WTC11 (cell line): ENCODE measurements around the gene MIX23. TPM values are rescaled to one million over a fixed set of nuclear protein-coding genes. Genes with fewer than 3 reads are reported as not detected.

Experiments used
- ATAC-seq: fragments of 200-7000 bp; cut with Tn5 transposase; 2 replicates; pipeline ENCODE4 v1.10.0; 2021; ENCODE audit warnings: mild to moderate bottlenecking, moderate library complexity
- CTCF ChIA-PET: fragments of 300-600 bp; sonication (Branson Sonifier 250); formaldehyde crosslinking; loops from one replicate; lab custom pipeline; 2021; ENCODE audit warnings: antibody characterized with exemption; lab: Charles Lee
- POLR2A ChIA-PET: fragments of 350-600 bp; sonication (Branson Sonifier 250); formaldehyde crosslinking; loops from one replicate; lab custom pipeline; 2021; ENCODE audit warnings: antibody characterized with exemption; lab: Charles Lee
- DNase-seq: peaks from one replicate; pipeline ENCODE4 v3.0.0; 2021; ENCODE audit warnings: low spot score
- H3K27ac Mint-ChIP-seq: 2 replicates; pipeline ENCODE4 v1.8.0; 2021; ENCODE audit warnings: mixed read lengths
- H3K27me3 Mint-ChIP-seq: 2 replicates; pipeline ENCODE4 v1.8.0; 2021; ENCODE audit warnings: low read depth, mild to moderate bottlenecking, moderate library complexity, mixed read lengths
- H3K36me3 Mint-ChIP-seq: 2 replicates; pipeline ENCODE4 v1.8.0; 2021; ENCODE audit warnings: mixed read lengths
- H3K4me1 Mint-ChIP-seq: 2 replicates; pipeline ENCODE4 v1.8.0; 2022; ENCODE audit warnings: mixed read lengths
- H3K4me3 Mint-ChIP-seq: 2 replicates; pipeline ENCODE4 v1.8.0; 2021; ENCODE audit warnings: mild to moderate bottlenecking, moderate library complexity, mixed read lengths
- H3K9me3 Mint-ChIP-seq: 2 replicates; pipeline ENCODE4 v1.8.0; 2021; ENCODE audit warnings: mixed read lengths
- ARID4B ChIP-seq: sonication (generic); formaldehyde crosslinking; IDR thresholded peaks from 2 replicates; pipeline ENCODE4 v1.8.0; 2023; ENCODE audit warnings: missing genetic modification reagents, mild to moderate bottlenecking, borderline replicate concordance
- CDX4 ChIP-seq: fragments of 250-450 bp; sonication (Bioruptor Pico); IDR thresholded peaks from 2 replicates; pipeline ENCODE4 v1.9.0; 2021; ENCODE audit warnings: moderate library complexity, mild to moderate bottlenecking, inconsistent platforms, borderline replicate concordance
- ESRRA ChIP-seq: sonication (generic); formaldehyde crosslinking; IDR thresholded peaks from 2 replicates; pipeline ENCODE4 v1.8.1; 2022; ENCODE audit warnings: mild to moderate bottlenecking, missing genetic modification reagents, borderline replicate concordance
- ETV6 ChIP-seq: sonication (generic); formaldehyde crosslinking; IDR thresholded peaks from 2 replicates; pipeline ENCODE4 v1.8.1; 2022; ENCODE audit warnings: mild to moderate bottlenecking, missing genetic modification reagents
- FOXK1 ChIP-seq: sonication (generic); formaldehyde crosslinking; IDR thresholded peaks from 2 replicates; pipeline ENCODE4 v1.8.0; 2022; ENCODE audit warnings: mild to moderate bottlenecking, moderate library complexity, missing genetic modification reagents
- FOXP4 ChIP-seq: sonication (generic); formaldehyde crosslinking; IDR thresholded peaks from 2 replicates; pipeline ENCODE4 v1.8.0; 2022; ENCODE audit warnings: mild to moderate bottlenecking, missing genetic modification reagents
- GABPB1 ChIP-seq: sonication (generic); formaldehyde crosslinking; IDR thresholded peaks from 2 replicates; pipeline ENCODE4 v1.8.1; 2023; ENCODE audit warnings: mild to moderate bottlenecking, missing genetic modification reagents
- HMGA2 ChIP-seq: fragments of 250-450 bp; sonication (Bioruptor Pico); IDR thresholded peaks from 2 replicates; pipeline ENCODE4 v1.4.0; 2021; ENCODE audit warnings: mild to moderate bottlenecking, moderate library complexity
- MAX ChIP-seq: sonication (generic); formaldehyde crosslinking; IDR thresholded peaks from 2 replicates; pipeline ENCODE4 v1.8.0; 2022; ENCODE audit warnings: mild to moderate bottlenecking, missing genetic modification reagents
- NFE2L1 ChIP-seq: sonication (generic); formaldehyde crosslinking; IDR thresholded peaks from 2 replicates; pipeline ENCODE4 v1.8.1; 2023; ENCODE audit warnings: missing genetic modification reagents
- NR1H2 ChIP-seq: sonication (generic); formaldehyde crosslinking; IDR thresholded peaks from 2 replicates; pipeline ENCODE4 v1.9.0; 2021; ENCODE audit warnings: mild to moderate bottlenecking, moderate library complexity, missing genetic modification reagents
- ZNF121 ChIP-seq: sonication (generic); formaldehyde crosslinking; IDR thresholded peaks from 2 replicates; pipeline ENCODE4 v1.8.0; 2023; ENCODE audit warnings: missing genetic modification reagents
- ZNF317 ChIP-seq: sonication (generic); formaldehyde crosslinking; IDR thresholded peaks from 2 replicates; pipeline ENCODE4 v1.8.1; 2023; ENCODE audit warnings: low read depth, mild to moderate bottlenecking, moderate library complexity, missing genetic modification reagents, borderline replicate concordance
- ZNF416 ChIP-seq: fragments of 250-450 bp; sonication (Bioruptor Pico); IDR thresholded peaks from 2 replicates; pipeline ENCODE4 v1.9.0; 2021; ENCODE audit warnings: mild to moderate bottlenecking, inconsistent platforms
- ZNF671 ChIP-seq: fragments of 250-450 bp; sonication (Bioruptor Pico); IDR thresholded peaks from 2 replicates; pipeline ENCODE4 v1.8.0; 2021; ENCODE audit warnings: mild to moderate bottlenecking
- total RNA-seq: library from RNA; stranded (reverse); gene quantifications from 3 replicates; pipeline ENCODE4 v1.2.3, GENCODE V29; 2021
- TF ChIP-seq, protein P1 (sequence below): fragments of 250-450 bp; sonication (Bioruptor Pico); IDR thresholded peaks from 2 replicates; pipeline ENCODE4 v1.8.0; 2021; ENCODE audit warnings: mild to moderate bottlenecking
- TF ChIP-seq, protein P2 (sequence below): sonication (generic); formaldehyde crosslinking; IDR thresholded peaks from 2 replicates; pipeline ENCODE4 v1.8.1; 2022; ENCODE audit warnings: low read depth, mild to moderate bottlenecking, moderate library complexity, missing genetic modification reagents, borderline replicate concordance
- TF ChIP-seq, protein P3 (sequence below): sonication (generic); formaldehyde crosslinking; conservative IDR thresholded peaks from 2 replicates; pipeline ENCODE4 v1.8.1; 2023; ENCODE audit warnings: mild to moderate bottlenecking, low read depth, missing genetic modification reagents, moderate library complexity

Gene MIX23
- total RNA-seq, 1 experiment from 2014 or later = 81.7 TPM

GRCh38 chr3:122343654-122344053 is 39.4 kb downstream of the MIX23 start (continued):
- TF ChIP-seq, protein P1, sequence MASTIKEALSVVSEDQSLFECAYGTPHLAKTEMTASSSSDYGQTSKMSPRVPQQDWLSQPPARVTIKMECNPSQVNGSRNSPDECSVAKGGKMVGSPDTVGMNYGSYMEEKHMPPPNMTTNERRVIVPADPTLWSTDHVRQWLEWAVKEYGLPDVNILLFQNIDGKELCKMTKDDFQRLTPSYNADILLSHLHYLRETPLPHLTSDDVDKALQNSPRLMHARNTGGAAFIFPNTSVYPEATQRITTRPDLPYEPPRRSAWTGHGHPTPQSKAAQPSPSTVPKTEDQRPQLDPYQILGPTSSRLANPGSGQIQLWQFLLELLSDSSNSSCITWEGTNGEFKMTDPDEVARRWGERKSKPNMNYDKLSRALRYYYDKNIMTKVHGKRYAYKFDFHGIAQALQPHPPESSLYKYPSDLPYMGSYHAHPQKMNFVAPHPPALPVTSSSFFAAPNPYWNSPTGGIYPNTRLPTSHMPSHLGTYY (CRISPR knock-in tag) = no peak
- no peak for TF ChIP-seq NFE2L1
- no peak for TF ChIP-seq FOXK1 (CRISPR knock-in tag)
- TF ChIP-seq MAX = no peak
- TF ChIP-seq GABPB1 (CRISPR knock-in tag) = no peak
- TF ChIP-seq ETV6 (CRISPR knock-in tag) = no peak
- no peak for TF ChIP-seq FOXP4 (CRISPR knock-in tag)
- TF ChIP-seq, protein P2, sequence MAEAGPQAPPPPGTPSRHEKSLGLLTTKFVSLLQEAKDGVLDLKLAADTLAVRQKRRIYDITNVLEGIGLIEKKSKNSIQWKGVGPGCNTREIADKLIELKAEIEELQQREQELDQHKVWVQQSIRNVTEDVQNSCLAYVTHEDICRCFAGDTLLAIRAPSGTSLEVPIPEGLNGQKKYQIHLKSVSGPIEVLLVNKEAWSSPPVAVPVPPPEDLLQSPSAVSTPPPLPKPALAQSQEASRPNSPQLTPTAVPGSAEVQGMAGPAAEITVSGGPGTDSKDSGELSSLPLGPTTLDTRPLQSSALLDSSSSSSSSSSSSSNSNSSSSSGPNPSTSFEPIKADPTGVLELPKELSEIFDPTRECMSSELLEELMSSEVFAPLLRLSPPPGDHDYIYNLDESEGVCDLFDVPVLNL = no peak
- no peak for TF ChIP-seq ZNF671
- TF ChIP-seq CDX4 (CRISPR knock-in tag) = no peak
- TF ChIP-seq ARID4B (CRISPR knock-in tag) = no peak

DNA sequence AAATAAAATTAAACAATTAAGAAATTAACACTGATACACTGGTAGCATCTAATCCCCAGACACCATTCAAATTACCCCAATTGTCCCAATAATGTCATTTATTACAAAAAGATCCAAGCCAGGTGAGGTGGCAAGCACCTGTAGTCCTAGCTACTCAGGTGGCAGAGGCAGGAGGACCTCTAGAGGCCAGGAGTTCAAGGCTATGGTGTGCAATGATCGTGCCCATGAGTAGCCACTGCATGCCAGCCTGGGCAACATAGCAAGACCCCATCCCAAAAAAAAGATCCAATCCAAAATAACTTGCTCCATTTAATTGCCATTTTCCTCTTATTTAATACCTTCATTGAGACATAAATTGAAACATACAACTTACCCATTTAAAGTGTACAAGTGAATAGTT is 40.2 kb downstream of the MIX23 start:
- Mint-ChIP-seq H3K27me3 (peaks cover 5% of the 10 kb centered on the region), H3K27ac (no peak overlapping the region), H3K4me1 (no peaks in the 10 kb centered on the region), H3K36me3 (peaks cover 3% of the 10 kb centered on the region; the same call in 1 of the 2 replicates), H3K4me3 (no peak overlapping the region), H3K9me3 (peaks cover 23% of the 10 kb centered on the region)
- DNase-seq (no peak), ATAC-seq (no peak)
- TF ChIP-seq ESRRA (CRISPR knock-in tag) (no peak), ZNF121 (peak; percentile 52; the same call in 1 of the 2 replicates)
- ChIA-PET CTCF (no interaction called here), POLR2A (no interaction called here)

- Mint-ChIP-seq H3K36me3 (no peaks in the 10 kb centered on the region), H3K27ac (no peak overlapping the region), H3K4me3 (no peak overlapping the region), H3K4me1 (no peaks in the 10 kb centered on the region), H3K9me3 (no peaks in the 10 kb centered on the region), H3K27me3 (peaks cover 5% of the 10 kb centered on the region)
- POLR2A ChIA-PET = no interaction called here
- CTCF ChIA-PET = interaction anchor here (1.4 kb wide), 1 partner anchor 26 kb away, joined by 3 read pairs; no protein-coding TSS in a partner anchor
- no peak for ATAC-seq
- no peak for DNase-seq
- TF ChIP-seq, protein P1 (CRISPR knock-in tag) = no peak
- TF ChIP-seq, protein P3, sequence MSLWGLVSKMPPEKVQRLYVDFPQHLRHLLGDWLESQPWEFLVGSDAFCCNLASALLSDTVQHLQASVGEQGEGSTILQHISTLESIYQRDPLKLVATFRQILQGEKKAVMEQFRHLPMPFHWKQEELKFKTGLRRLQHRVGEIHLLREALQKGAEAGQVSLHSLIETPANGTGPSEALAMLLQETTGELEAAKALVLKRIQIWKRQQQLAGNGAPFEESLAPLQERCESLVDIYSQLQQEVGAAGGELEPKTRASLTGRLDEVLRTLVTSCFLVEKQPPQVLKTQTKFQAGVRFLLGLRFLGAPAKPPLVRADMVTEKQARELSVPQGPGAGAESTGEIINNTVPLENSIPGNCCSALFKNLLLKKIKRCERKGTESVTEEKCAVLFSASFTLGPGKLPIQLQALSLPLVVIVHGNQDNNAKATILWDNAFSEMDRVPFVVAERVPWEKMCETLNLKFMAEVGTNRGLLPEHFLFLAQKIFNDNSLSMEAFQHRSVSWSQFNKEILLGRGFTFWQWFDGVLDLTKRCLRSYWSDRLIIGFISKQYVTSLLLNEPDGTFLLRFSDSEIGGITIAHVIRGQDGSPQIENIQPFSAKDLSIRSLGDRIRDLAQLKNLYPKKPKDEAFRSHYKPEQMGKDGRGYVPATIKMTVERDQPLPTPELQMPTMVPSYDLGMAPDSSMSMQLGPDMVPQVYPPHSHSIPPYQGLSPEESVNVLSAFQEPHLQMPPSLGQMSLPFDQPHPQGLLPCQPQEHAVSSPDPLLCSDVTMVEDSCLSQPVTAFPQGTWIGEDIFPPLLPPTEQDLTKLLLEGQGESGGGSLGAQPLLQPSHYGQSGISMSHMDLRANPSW = no peak
- TF ChIP-seq HMGA2 (CRISPR knock-in tag) (no peak), ZNF317 (no peak), NR1H2 (CRISPR knock-in tag) (no peak), CDX4 (CRISPR knock-in tag) (no peak), ZNF416 (no peak)
These were observed 50.5 kb downstream of the MIX23 start for GRCh38 chr3:122332551-122332950.
